DOHH2 (cell line): ENCODE results near the gene HPSE2.

Source experiments
- CTCF ChIP-seq: fragments of 200-600 bp; sonication (generic); IDR thresholded peaks from one replicate; pipeline ENCODE4 v1.5.1; 2014; ENCODE audit warnings: antibody characterized with exemption, mild to moderate bottlenecking, low read depth, low read length; ENCODE audit not compliant: poor library complexity, severe bottlenecking
- EZH2phosphoT487 ChIP-seq: fragments of 200-600 bp; sonication (generic); IDR thresholded peaks from 2 replicates; pipeline ENCODE4 v1.6.1; 2017; ENCODE audit warnings: borderline replicate concordance, mild to moderate bottlenecking, antibody characterized with exemption, low read length, moderate library complexity, mixed read lengths

DNA sequence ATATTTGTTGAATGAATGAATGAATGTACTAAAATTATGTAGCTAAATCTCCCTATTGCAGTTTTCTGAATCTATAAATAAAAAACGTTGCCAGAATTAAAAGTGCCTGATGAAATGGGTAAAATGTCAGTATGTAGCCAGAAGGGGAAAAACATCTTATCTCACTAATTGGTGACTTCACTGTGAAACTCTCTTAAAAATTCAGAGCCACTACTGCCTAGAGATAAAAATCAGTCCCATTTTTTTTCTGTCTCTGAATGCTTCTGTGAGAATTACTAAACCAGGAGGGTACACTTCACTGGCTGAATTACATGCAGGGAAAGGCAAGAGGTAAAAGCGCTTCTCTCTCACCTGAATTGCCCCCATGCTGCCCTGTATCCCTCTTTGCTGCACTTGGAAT, 719.3 kb downstream of the HPSE2 start:
- TF ChIP-seq CTCF (no peak), EZH2phosphoT487 (no peak)
